Activated CD4-positive, alpha-beta T cell treated with anti-CD3 and anti-CD28 coated beads, Interleukin-10, Interleukin-2, amounts not matched to agents 100 ng/mL and 50 ng/mL, durations not matched to agents 16 hours and 8 hours (primary cell): ENCODE results near the gene TMEM40.
"Not testable (repeated sequence)": the region's sequence is repeated elsewhere in the genome, so short reads cannot be mapped to it uniquely, and the experiment has no call there.

Experiments
- DNase-seq: peaks from one replicate; pipeline ENCODE4 v3.0.0-alpha.2; 2020

TMEM40 gene

GRCh38 chr3:12710062-12710461 is 49.0 kb downstream of the TMEM40 start:
- DNase-seq = no peak

GRCh38 chr3:12709334-12709733 is 49.7 kb downstream of the TMEM40 start:
- no peak for DNase-seq

- DNase-seq = no peak
Observed at GRCh38 chr3:12708584-12709192, 50.4 kb downstream of the TMEM40 start.

GRCh38 chr3:12707449-12707848 is 51.6 kb downstream of the TMEM40 start:
- no peak for DNase-seq

- peak; percentile 76 for DNase-seq
Observed at GRCh38 chr3:12706504-12707253, 52.4 kb downstream of the TMEM40 start.

GRCh38 chr3:12705981-12706380 is 53.1 kb downstream of the TMEM40 start:
- no peak for DNase-seq

GRCh38 chr3:12705374-12705926 is 53.6 kb downstream of the TMEM40 start:
- DNase-seq = no peak

- no peak for DNase-seq
Observed at GRCh38 chr3:12702501-12702900, 56.6 kb downstream of the TMEM40 start.

- DNase-seq = not testable (repeated sequence)
Observed at GRCh38 chr3:12701601-12702000, 57.5 kb downstream of the TMEM40 start.

GRCh38 chr3:12700800-12701199 is 58.3 kb downstream of the TMEM40 start:
- DNase-seq = no peak

GRCh38 chr3:12695916-12696315 is 63.1 kb downstream of the TMEM40 start:
- no peak for DNase-seq

- no peak for DNase-seq
Observed at GRCh38 chr3:12695112-12695511, 63.9 kb downstream of the TMEM40 start.

- no peak for DNase-seq
Observed at GRCh38 chr3:12692444-12692843, 66.6 kb downstream of the TMEM40 start.

GRCh38 chr3:12689997-12690711 is 68.9 kb downstream of the TMEM40 start:
- no peak for DNase-seq

- no peak for DNase-seq
Observed at GRCh38 chr3:12687948-12688347, 71.1 kb downstream of the TMEM40 start.

GRCh38 chr3:12686096-12686495 is 73.0 kb downstream of the TMEM40 start:
- DNase-seq = no peak
